IMR-90 (cell line): ENCODE results near the gene ZCCHC7. TPM values are rescaled to one million over a fixed set of nuclear protein-coding genes. Genes with fewer than 3 reads are reported as not detected.

Experiments
- ATAC-seq: fragments of 200-7000 bp; cut with Tn5 transposase; 2 replicates; pipeline ENCODE4 v1.9.1; 2020; ENCODE audit warnings: low read depth, mild to moderate bottlenecking, moderate library complexity
- BruUV-seq: library from RNA; stranded (reverse); fragments of 400-500 nt; replicated peaks from 2 replicates; lab custom pipeline; 2021; lab: Mats Ljungman, UMichigan
- CTCF ChIA-PET: fragments of 300-600 bp; formaldehyde crosslinking; extraction: SDS; loops from one replicate; lab custom pipeline; 2021; ENCODE audit warnings: antibody characterized with exemption; lab: Yijun Ruan, JAX
- POLR2A ChIA-PET: fragments of 300-600 bp; sonication (Branson Sonifier 250); formaldehyde crosslinking; loops from one replicate; lab custom pipeline; 2022; ENCODE audit warnings: antibody characterized with exemption; ENCODE audit not compliant: unreplicated experiment; lab: Charles Lee
- DNase-seq: peaks from one replicate; pipeline ENCODE4 v3.0.0; 2013
- H2AFZ ChIP-seq: replicated peaks from 2 replicates; pipeline ENCODE3; 2013; ENCODE audit warnings: low read length, mild to moderate bottlenecking; ENCODE audit not compliant: poor library complexity
- H2AK5ac ChIP-seq: 2 replicates; pipeline ENCODE4 v1.6.1; 2013; ENCODE audit warnings: low read depth, low read length, inconsistent platforms
- H2AK9ac ChIP-seq: replicated peaks from 2 replicates; pipeline ENCODE3; 2013; ENCODE audit warnings: mild to moderate bottlenecking, low read depth, low read length, moderate library complexity; ENCODE audit not compliant: poor library complexity
- H2BK120ac ChIP-seq: 2 replicates; pipeline ENCODE4 v1.6.1; 2013; ENCODE audit warnings: low read depth, low read length, inconsistent platforms
- H2BK15ac ChIP-seq: 3 replicates; pipeline ENCODE4 v1.6.1; 2013; ENCODE audit warnings: low read depth, low read length, inconsistent platforms
- H2BK20ac ChIP-seq: 2 replicates; pipeline ENCODE4 v1.6.1; 2013; ENCODE audit warnings: low read depth, mild to moderate bottlenecking, inconsistent platforms, low read length, moderate library complexity
- H2BK5ac ChIP-seq: 2 replicates; pipeline ENCODE4 v1.6.1; 2013; ENCODE audit warnings: mild to moderate bottlenecking, low read depth, low read length, inconsistent platforms; ENCODE audit not compliant: poor library complexity, severe bottlenecking
- H3K14ac ChIP-seq: replicated peaks from 2 replicates; pipeline ENCODE4 v1.6.1; 2013; ENCODE audit warnings: low read depth, low read length, inconsistent platforms
- H3K18ac ChIP-seq: 2 replicates; pipeline ENCODE4 v1.6.1; 2013; ENCODE audit warnings: low read depth, low read length, control low read depth
- H3K23ac ChIP-seq: 2 replicates; pipeline ENCODE4 v1.6.1; 2013; ENCODE audit warnings: low read depth, low read length, inconsistent platforms
- H3K27ac ChIP-seq: 2 replicates; pipeline ENCODE4 v1.5.1; 2013; ENCODE audit warnings: mild to moderate bottlenecking, control low read depth, low read length; ENCODE audit not compliant: insufficient read depth
- H3K27me3 ChIP-seq: 2 replicates; pipeline ENCODE4 v1.6.1; 2013; ENCODE audit warnings: low read length; ENCODE audit not compliant: control insufficient read depth, insufficient read depth
- H3K36me3 ChIP-seq: 2 replicates; pipeline ENCODE4 v1.6.1; 2013; ENCODE audit warnings: low read length, mixed read lengths; ENCODE audit not compliant: control insufficient read depth, insufficient read depth
- H3K4ac ChIP-seq: 2 replicates; pipeline ENCODE4 v1.6.1; 2013; ENCODE audit warnings: low read depth, low read length, inconsistent platforms
- H3K4me1 ChIP-seq: 2 replicates; pipeline ENCODE4 v1.6.1; 2013; ENCODE audit warnings: low read length, mixed read lengths; ENCODE audit not compliant: control insufficient read depth, insufficient read depth
- H3K4me2 ChIP-seq: 2 replicates; pipeline ENCODE4 v1.6.1; 2013; ENCODE audit warnings: low read depth, mild to moderate bottlenecking, control low read depth, low read length, moderate library complexity
- H3K4me3 ChIP-seq: 2 replicates; pipeline ENCODE4 v1.5.1; 2013; ENCODE audit warnings: low read depth, mild to moderate bottlenecking, control low read depth, low read length, moderate library complexity; ENCODE audit not compliant: insufficient read depth
- H3K56ac ChIP-seq: 2 replicates; pipeline ENCODE4 v1.6.1; 2013; ENCODE audit warnings: low read length, inconsistent platforms; ENCODE audit not compliant: insufficient read depth; ENCODE audit errors: extremely low read depth
- H3K79me1 ChIP-seq, 2 experiments: 2 replicates each; pipeline ENCODE4 v1.6.1; 2013; ENCODE audit warnings: low read length in 2 of 2, inconsistent platforms in 1 of 2, low read depth in 1 of 2
- H3K9ac ChIP-seq: 2 replicates; pipeline ENCODE4 v1.6.1; 2013; ENCODE audit warnings: low read depth, low read length, control low read depth
- H3K9me1 ChIP-seq: 2 replicates; pipeline ENCODE4 v1.6.1; 2013; ENCODE audit warnings: low read length, inconsistent platforms; ENCODE audit not compliant: insufficient read depth
- H3K9me3 ChIP-seq: 2 replicates; pipeline ENCODE4 v1.6.1; 2013; ENCODE audit warnings: low read length; ENCODE audit not compliant: control insufficient read depth, insufficient read depth
- H4K20me1 ChIP-seq: 2 replicates; pipeline ENCODE4 v1.6.1; 2013; ENCODE audit warnings: low read length, inconsistent platforms; ENCODE audit not compliant: insufficient read depth
- H4K5ac ChIP-seq: 2 replicates; pipeline ENCODE4 v1.6.1; 2013; ENCODE audit warnings: mild to moderate bottlenecking, low read depth, low read length, control low read depth
- H4K8ac ChIP-seq, 2 experiments: 2 replicates each; pipeline ENCODE4 v1.6.1; 2013; ENCODE audit warnings: low read depth in 2 of 2, low read length in 2 of 2, control low read depth in 1 of 2, inconsistent platforms in 1 of 2
- H4K91ac ChIP-seq: 2 replicates; pipeline ENCODE4 v1.6.1; 2013; ENCODE audit warnings: low read depth, low read length, inconsistent platforms; ENCODE audit not compliant: insufficient read depth
- CEBPB ChIP-seq: IDR thresholded peaks from 2 replicates; pipeline ENCODE4 v1.6.1; 2012; ENCODE audit warnings: low read depth, low read length, improper control_type of control experiment
- NFE2L2 ChIP-seq: fragments of 150-350 bp; IDR thresholded peaks from 2 replicates; pipeline ENCODE4 v1.6.1; 2016; ENCODE audit warnings: low read depth, mild to moderate bottlenecking, low read length
- WGBS, 2 experiments: methylation state at CpG; one replicate each; pipeline versions ENCODE4 v1.1.5 to v1.1.7; 2013; ENCODE audit warnings: missing lambda C conversion rate in 2 of 2; ENCODE audit not compliant: insufficient read length in 1 of 2; ENCODE audit errors: extremely low coverage in 2 of 2; 5-methylcytosine and 5-hydroxymethylcytosine counted together
- dilution Hi-C: fragments of 300-500 bp; cut with HindIII; formaldehyde crosslinking; loops from one replicate; pipeline ENCODE4 v1.14.3; 2018; ENCODE audit warnings: low sequenced_read_pairs; ENCODE audit not compliant: unreplicated experiment
- in situ Hi-C: fragments of 300-500 bp; cut with MboI; formaldehyde crosslinking; loops from 3 replicates; pipeline ENCODE4 v1.14.3; 2019; ENCODE audit warnings: low sequenced_read_pairs, inconsistent platforms, mixed read lengths
- intact Hi-C: fragments of 100-400 bp; cut with micrococcal nuclease; formaldehyde crosslinking; loops from 2 replicates; pipeline ENCODE4 v1.10.0; 2022
- polyA plus RNA-seq, 3 experiments: library from polyadenylated mRNA; depleted of rRNA; stranded (reverse); fragments of >200 nt; gene quantifications; 2 replicates each; pipeline ENCODE4 v1.2.3, GENCODE V29; 2012; ENCODE audit warnings: low replicate concordance in 1 of 3
- total RNA-seq: library from RNA; depleted of rRNA; stranded (reverse); fragments of >200 nt; gene quantifications from 2 replicates; pipeline ENCODE4 v1.2.3, GENCODE V29; 2012

The ZCCHC7 gene
- total and polyA plus RNA-seq, 2 of the 4 experiments (the other 2 are of a cell fraction) = 13.6 to 28.7 TPM

DNA sequence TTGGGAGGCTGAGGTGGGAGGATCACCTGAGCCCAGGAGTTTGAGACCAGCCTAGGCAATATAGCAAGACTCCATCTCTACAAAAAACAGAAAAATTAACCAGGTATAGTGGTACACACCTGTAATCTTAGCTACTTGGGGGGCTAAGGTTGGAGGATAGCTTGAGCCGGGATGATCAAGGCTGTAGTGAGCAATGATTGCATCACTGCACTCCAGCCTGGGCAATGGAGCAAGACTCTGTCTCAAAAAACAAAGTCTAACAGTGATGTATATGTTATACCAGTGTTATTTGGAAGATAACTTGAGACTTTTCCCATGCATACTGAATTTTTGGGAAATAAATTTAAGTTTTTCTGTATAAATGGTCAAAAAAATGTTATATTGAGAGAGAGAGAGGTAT lies 146.3 kb downstream of the ZCCHC7 start:
- H3K4ac ChIP-seq = no peak overlapping the region
- no peak overlapping the region for H2AK5ac ChIP-seq
- no peak overlapping the region for H3K4me3 ChIP-seq
- intact Hi-C loops = no loop called here
- TF ChIP-seq NFE2L2 (no peak), CEBPB (peak; percentile 39; the same call in 1 of the 2 replicates)
- ATAC-seq (no peak), DNase-seq (no peak)
- BruUV-seq = no TSS peak
- H3K56ac ChIP-seq = no peak overlapping the region
- POLR2A ChIA-PET = no interaction called here
- H3K18ac ChIP-seq = no peak overlapping the region
- no peaks in the 10 kb centered on the region for H3K4me1 ChIP-seq
- H3K9me3 ChIP-seq = no peaks in the 10 kb centered on the region
- no peaks in the 10 kb centered on the region for H3K27me3 ChIP-seq
- no peaks in the 10 kb centered on the region for H3K9me1 ChIP-seq
- H3K27ac ChIP-seq = no peak overlapping the region
- H2BK20ac ChIP-seq = no peak overlapping the region
- H3K79me1 ChIP-seq = peaks cover 0 to 10% of the 10 kb centered on the region in 2 experiments; a peak in 3 of 4 replicates
- no peak overlapping the region for H2AFZ ChIP-seq
- no peak overlapping the region for H4K91ac ChIP-seq
- H2BK15ac ChIP-seq = no peak overlapping the region
- in situ Hi-C loops = loop anchor here (25.0 kb wide), 1 partner anchor 404 kb away; no protein-coding TSS in a partner anchor
- H2BK5ac ChIP-seq = no peak overlapping the region
- no peaks in the 10 kb centered on the region for H3K36me3 ChIP-seq
- WGBS, 2 experiments = no CpG with 5 or more reads among the region's 1 CpG
- H4K20me1 ChIP-seq = no peaks in the 10 kb centered on the region
- no peak overlapping the region for H2AK9ac ChIP-seq
- dilution Hi-C loops = no loop called here
- no peak overlapping the region for H4K5ac ChIP-seq
- no peak overlapping the region for H4K8ac ChIP-seq
- no peak overlapping the region for H3K9ac ChIP-seq
- no peak overlapping the region for H3K4me2 ChIP-seq
- CTCF ChIA-PET = no interaction called here
- H3K23ac ChIP-seq = no peak overlapping the region
- no peak overlapping the region for H2BK120ac ChIP-seq
- H3K14ac ChIP-seq = no peak overlapping the region
